ENCODE data around the gene SUMO2.
"Not testable (repeated sequence)": the region's sequence is repeated elsewhere in the genome, so short reads cannot be mapped to it uniquely, and the experiment has no call there.

Gene SUMO2

DNA sequence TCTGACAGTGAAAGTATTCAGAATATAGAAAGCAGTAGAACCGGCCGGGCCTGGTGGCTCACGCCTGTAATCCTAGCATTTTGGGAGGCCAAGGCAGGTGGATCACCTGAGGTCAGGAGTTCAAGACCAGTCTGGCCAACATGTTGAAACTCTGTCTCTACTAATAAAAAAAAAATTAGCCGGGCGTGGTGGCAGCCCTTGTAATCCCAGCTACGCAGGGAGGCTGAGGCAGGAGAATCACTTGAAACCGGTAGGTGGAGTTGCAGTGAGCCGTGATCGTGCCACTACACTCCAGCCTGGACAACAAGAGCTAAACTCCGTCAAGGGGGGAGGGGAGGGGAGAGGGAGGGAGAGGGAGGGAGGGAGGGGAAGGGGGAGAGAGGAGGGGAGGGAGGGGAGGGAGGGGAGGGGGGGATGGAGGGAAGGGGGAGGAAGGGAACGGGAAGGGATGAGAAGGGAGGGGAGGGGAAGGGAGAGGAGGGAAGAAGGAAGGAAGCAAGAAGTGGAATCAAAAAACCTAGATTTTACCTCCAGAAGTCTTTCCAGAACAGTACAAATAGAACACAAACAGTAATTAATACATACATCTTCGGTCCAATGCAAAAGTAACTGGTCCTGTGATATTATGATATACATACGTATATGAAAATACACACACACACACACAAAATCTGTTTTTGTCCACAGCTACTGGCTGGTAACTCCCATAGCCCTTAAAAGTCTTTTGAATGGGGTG, 40.4 kb downstream of the SUMO2 start:
- DNase-seq = no peak

DNA sequence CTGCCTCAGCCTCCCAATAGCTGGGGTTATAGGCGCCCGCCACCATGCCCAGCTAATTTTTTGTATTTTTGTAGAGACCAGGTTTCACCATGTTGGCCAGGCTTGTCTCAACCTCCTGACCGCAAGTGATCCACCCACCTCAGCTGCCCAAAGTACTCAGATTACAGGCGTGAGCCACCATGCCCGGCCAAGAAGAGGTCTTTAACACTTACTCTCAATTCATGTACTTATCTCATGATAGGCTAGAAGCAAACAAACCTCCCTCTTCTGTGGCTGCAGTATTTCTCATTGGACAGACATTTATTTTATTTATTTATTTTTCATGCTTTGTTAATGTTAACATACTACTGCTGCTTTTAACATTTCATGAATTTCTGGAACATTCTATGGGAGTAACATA, 44.2 kb downstream of the SUMO2 start:
- no peak for DNase-seq

DNA sequence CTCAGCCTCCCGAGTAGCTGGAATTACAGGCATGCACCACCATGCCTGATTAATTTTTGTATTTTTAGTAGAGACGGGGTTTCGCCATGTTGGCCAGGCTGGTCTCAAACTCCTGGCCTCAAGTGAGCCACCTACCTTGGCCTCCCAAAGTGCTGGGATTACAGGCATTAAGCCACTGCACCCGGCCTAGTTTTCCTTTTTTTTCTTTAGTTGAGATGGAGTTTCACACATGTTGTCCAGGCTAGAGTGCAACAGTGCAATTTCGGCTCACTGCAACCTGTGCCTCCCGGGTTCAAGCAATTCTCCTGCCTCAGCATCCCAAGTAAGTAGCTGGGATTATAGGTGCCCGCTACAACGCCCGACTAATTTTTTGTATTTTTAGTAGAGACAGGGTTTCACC, 45.0 kb downstream of the SUMO2 start:
- DNase-seq = not testable (repeated sequence)

DNA sequence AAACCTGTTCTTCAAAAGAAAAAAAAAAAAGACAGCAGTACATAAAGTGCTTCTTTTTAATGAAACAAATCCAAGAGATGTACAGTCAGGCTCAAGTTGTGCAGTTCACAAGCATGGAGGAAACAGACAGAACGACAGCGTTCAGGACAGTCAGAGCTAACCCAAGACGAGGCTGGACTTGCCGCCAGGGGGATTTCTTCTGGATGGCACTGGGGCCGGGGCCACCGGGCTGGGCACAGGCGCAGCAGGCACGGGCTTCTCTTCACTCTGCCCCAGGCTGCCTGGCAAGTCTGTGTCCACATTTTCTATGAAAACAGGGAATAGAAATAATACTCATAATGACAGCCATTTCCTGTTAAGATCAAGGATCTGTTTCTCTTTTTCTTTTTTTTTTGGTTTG, 46.8 kb downstream of the SUMO2 start:
- no peak for DNase-seq

DNA sequence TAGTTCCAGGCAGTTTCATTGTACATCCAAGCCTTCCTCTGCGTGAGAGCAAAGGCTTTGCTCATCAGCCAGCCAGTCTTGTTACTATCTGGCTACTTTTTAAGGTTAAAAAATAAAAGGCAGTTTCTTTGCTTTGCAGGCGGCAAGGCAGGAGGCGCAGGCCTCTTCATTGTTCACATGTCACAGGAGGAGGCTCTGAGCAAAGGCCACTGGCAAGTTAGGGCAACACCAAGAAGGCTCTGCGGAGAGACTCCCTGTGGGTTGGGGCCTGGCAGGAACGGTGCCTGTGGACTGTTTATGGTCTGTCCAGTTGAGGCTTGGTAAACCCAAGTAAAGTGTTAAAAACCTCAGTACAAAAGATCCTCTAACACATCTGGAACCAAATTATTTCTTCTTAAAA, 47.3 kb downstream of the SUMO2 start:
- no peak for DNase-seq

DNA sequence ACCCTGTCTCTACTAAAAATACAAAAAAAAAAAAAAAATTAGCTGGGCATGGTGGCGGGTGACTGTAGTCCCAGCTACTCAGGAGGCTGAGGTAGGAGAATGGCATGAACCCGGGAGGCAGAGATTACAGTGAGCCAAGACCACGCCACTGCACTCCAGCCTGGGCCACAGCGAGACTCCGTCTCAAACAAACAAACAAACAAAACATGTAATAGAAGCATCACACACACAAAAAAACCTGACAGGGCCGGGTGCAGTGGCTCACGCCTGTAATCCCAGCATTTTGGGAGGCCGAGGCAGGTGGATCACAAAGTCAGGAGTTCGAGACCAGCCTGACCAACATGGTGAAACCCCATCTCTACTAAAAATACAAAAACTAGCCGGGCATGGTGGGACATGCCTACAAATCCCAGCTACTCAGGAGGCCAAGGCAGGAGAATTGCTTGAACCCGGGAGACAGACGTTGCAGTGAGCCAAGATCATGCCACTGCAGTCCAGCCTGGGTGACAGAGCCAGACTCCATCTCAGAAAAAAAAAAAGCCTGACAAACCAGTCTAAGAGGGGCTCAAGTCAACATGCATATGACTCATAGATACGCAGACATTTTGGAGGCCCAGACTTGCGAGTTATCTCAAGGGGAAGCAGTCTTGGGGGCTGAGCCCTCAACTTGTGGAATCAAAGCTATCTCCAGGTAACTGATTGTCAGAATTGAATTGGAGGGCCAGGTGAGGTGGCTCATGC, 49.0 kb downstream of the SUMO2 start:
- DNase-seq = not testable (repeated sequence)

DNA sequence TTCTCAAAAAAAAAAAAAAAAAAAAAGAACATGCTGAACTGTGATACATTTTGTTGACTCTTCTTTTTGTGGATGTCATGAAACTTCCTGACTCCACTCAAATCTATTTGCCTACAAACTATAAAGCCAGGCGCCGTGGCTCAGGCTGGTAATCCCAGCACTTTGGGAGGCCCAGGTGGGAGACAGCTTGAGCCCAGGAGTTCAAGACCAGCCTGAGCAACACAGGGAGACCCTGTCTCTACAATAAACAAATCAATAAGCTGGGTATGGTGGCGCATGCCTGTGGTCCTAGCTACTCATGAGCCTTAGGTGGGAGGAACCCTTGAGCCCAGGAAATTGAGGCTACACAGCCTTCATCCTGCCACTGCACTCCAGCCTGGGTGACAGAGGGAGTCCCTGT, 49.8 kb downstream of the SUMO2 start:
- DNase-seq = no peak

DNA sequence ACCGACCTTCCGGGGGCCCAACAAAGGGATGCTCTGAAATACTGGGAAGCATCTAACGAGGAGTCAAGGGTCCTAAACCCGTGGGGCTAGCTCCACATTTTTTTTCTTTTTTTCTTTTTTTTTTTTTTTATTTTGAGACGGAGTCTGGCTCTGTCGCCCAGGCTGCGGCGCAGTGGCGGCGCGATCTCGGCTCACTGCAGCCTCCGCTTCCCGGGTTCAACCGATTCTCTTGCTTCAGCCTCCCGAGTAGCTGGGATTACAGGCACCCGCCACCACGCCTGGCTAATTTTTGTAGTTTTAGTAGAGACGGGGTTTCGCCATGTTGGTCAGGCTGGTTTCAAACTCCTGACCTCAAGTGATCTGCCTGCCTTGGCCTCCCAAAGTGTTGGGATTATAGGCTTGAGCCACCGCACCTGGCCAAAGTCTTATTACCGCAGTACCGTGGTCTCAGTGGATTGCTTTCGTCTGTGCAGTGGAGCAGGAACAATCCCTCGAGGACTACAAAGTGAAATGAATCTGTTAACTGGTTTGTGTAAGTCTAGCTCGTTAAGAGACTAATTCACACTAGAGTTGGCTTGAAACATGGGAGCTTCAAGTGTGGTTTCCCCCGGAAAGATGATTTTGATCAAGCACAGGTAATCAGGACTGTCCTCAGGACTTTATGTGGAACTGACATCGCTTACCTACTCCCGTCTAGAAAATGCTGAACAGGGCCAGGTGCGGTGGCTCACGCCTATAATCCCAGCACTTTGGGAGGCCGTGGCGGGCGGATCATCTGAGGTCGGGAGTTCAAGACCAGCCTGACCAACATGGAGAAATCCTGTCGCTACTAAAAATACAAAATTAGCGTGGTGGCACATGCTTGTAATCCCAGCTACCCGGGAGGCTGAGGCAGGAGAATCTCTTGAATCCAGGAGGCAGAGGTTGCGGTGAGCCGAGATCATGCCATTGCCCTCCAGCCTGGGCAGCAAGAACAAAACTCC, 50.5 kb downstream of the SUMO2 start:
- not testable (repeated sequence) for DNase-seq

DNA sequence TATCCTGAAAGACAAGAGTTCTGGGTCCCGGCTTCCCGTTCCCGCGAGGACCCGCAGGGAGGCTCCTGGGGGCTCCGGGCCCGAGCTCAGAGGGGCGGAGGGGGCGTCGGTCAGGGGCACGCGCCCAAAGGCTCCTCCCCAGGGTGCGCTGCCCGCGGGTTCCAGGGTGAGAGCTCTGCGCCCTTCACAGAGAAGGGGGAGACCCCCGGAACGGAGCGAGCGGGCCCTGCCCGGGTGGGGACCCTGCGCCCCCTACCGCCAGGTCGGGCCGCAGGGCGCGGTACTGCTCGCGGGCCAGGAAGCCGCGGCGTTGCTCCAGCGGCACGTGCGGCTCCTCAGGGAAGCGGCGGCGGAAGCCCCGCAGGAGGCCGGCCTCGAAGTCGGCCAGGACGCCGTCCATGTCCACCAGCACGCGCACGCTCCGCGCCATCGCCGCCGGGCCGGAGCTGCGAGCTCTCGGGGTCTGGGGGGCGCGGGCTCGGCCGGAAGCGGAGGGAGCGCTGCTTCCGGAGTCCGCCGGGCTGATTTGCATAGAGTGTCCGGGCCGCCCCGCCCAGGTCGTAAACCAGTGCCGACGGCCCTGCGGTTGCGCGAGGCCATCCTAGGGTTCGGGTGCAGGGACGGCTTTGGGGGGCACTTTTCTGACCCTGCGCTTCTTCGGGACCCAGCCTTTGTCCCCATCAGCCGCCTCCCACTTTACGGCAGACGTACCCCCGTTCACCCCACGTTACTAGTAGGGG, 51.3 kb downstream of the SUMO2 start, which contains the start of gene NT5C:
NT5C (minus strand) TSS at position 465 of the 740 bp plus-strand sequence; CDS start at position 430, 35 bp downstream.
- no peak for DNase-seq

DNA sequence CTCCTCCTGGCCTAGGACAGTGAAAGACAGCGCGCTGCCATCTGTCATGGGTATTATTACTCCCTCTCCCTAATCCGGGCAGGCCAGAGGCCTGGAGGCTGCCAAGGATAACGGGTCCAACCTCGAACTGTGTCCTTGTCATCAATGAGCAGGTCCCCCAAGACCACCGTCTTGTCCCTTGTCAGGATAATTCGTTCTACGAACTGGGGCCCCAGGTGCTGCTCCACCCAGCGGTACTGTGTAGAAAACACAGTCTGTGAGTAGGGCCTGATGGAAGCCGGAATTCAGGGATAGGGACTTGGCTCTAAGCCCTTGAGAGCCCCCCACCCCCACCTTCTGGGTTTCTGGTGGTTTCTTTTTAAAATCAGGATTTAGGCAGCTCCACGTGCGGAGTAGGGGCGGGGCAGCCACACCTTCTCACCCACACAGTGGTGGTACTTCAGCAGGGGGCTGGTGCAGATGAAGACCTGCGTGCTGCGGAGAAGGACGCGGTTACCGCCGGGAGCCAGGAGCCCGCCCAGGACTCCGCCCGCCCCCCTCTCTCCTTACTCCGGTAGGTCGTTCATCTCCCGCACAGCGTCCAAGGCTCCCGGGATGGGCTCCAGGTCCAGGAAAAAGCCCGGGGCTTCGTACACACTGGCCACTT, 52.0 kb downstream of the SUMO2 start:
- no peak for DNase-seq

DNA sequence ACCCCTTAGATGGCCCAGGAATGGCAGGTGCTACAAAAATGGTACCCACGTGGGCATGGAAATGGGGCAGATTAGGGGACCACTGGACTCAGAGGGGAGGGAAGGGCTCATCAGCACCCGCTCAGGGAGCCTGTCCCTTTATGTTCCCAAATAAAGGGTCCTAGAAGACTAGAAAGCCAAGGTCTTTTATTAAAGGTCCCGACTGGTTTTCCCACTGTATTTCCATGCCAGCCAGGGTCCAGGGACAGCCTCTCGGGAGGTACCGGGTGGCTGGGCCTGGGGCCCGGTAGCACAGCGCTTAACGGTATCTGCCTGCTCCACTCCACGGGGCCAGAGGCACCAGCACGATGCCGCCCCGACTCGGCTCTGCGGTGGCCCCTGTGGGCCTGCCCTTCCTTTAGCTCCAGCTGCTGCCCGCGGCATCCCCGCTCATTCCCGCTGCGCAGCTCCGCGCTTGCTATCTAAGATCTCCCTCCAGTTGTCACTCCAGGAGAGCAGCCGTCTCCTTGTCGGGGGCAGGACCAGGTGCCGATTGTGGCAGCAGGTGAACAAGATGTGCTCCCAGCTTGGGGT, 52.6 kb downstream of the SUMO2 start:
- DNase-seq = no peak

DNA sequence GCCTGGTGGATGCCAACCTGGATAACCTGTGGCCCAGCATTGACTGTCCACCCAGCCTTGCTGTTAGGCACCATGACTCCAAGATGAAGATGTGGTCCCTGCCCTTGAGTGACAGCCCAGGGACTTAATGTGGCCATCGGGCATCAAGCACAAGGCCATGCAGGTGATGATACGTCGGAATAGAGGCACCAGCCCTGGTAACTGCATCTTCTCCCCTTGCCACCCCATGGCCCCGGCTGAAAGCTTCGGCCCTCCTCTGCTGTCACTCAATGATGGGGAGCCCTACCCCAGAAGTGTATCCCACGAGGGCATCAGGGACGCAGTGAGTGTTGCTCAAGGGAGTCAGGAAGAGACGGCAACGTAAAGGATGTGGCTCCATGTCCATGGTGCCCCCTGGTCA, 53.2 kb downstream of the SUMO2 start:
- DNase-seq = no peak

DNA sequence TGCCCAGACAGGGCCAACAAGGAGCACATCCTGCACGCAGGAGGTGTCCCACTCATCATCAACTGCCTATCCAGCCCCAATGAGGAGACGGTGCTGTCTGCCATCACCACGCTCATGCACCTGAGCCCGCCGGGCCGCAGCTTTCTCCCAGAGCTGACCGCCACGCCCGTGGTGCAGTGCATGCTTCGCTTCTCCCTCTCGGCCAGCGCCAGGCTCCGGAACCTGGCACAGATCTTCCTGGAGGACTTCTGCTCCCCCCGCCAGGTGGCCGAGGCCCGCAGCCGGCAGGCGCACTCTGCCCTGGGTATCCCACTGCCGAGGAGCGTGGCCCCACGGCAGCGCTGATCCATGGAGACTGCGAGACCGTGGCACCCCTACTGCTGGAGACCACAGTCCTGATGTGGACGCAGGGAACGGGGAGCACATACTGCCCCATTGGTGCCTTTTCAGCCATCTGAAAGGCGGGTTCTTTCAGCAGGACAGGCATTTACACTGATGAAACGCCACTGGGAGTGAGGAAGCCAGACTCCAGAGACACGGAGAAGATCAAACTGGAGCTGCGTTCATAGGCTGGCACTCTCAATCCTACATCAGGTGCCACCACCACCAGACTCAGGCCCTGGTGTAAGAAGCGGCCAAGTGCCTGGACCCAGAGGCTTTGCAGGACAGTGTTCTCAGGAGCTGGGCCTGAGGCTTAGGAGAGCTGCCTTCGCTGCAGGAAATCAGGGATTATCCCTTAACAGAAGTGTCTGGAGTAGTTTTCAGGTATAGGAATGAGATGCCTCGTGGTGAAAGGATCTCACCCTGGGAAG, 53.9 kb downstream of the SUMO2 start:
- no peak for DNase-seq

DNA sequence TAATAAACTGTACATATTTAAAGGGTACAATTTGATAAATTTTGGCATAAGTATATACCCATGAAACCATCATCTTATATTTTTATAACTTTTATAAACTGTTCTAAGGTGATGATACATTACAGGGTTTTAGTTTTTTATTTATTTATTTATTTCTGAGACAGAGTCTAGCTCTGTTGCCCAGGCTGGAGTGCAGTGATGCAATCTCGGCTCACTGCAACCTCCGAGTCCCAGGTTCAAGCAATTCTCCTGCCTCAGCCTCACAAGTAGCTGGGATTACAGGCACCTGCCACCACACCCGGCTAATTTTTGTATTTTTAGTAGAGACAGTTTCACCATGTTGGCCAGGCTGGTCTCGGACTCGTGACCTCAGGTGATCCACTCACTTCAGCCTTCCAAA, 54.8 kb downstream of the SUMO2 start:
- DNase-seq = not testable (repeated sequence)

DNA sequence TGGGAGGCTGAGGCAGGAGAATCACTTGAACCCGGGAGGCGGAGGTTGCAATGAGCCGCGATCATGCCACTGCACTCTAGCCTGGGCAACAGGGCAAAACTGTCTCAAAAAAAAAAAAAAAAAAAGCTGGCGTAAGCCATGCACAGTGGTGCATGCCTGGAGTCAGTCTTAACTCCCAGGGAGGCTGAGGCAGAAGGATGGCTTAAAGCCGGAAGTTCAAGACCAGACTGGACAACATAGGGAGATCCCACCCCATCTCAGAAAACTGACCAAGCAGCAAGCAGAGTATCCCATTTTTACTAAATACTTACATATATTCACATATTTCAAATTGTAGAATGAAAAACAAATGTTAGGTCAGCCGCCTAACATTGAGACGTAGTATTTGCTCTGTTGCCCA, 55.8 kb downstream of the SUMO2 start:
- no peak for DNase-seq

DNA sequence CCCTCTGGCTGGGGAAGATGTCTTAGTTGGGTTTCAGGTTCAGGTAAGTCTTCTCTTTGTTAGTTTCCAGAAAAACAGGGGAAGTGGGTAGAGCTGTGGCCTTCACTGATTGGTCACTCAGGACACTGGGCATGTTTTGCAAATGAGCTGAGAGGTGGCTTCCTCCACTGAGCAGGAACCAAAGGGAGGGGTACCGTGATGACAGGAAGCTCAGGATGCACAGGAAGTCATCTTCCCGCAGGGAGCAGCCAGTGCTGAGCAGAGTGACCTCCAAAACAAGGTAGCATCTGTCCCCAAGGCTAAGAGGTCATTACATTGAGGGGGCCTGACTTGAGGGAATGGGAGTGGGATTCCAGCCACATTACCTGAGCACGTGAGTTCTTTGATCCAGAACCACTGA, 56.8 kb downstream of the SUMO2 start:
- no peak for DNase-seq

DNA sequence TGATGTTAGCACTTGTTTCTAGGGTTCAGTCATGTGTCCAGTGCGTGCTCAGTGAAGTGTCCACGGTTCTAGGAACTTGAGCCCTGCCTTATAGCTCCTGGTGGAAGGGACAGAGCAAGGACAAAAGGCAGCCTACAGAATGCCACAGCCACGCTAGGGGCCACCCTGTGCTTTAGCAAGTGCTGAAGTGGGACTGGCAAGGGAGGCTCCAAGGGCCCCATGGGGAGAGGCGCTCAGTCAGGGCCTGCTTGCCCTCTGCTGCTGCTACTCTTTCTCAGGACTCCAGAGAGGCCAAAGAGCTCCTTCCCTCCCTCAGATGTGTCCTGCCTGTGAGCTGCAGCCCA, 58.0 kb downstream of the SUMO2 start:
- no peak for DNase-seq

DNA sequence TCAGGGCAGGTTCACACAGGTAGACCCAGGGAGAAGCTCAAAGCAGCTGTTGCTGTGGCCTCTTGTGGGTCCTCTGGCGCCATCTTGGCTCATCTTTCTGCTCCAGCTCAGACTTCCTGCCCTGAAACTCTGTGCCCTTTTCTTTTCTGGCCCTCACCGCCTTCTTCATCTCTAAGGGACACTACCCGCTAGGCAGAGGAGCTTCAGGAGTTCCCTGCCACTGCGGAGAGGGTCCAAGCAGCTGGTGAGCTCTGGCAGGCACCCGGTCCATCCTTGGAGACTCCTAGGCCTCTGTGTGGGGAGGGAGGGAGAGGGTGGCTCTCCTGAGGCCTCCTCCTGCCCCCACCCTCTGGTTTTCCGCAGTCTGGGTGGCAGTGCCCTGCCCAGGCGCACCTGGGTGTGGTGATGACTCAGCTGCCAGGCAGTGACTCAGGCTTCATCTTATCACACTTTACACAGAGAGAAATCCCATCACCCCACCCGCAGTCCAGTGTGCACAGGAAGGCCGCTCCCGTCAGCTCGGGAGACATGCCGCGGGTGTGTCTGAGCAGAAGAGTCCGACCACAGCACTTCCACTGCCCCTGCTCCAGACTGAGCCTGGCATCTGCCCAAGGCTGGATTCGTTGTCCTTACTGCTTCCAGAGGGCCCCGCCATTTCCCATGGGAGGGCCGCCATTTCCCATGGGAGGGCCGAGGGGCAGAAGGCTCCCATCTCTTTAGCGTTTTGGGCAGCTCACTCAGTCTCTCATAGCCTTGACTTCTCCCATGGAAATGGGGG, 58.5 kb downstream of the SUMO2 start:
- no peak for DNase-seq

DNA sequence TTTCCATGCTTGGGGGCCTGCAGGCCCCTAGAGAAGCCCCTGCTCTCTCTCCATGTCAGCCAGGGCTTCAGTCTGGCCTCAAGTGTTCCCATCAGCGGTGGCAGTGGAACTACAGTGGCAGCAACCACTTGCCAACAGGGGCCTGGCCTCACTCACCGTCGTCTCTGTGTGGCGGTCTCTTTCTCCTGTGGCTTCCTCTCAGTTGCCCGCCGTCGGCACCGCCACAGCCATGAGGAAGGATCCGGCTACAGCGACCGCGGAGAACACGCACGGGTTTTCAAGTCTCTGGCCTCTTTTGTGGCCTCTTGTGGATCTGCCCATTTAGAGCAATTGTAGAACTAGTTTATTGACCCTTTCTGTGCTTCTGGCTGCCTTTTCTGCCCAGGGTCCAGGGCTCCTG, 64.5 kb downstream of the SUMO2 start:
- DNase-seq = no peak

DNA sequence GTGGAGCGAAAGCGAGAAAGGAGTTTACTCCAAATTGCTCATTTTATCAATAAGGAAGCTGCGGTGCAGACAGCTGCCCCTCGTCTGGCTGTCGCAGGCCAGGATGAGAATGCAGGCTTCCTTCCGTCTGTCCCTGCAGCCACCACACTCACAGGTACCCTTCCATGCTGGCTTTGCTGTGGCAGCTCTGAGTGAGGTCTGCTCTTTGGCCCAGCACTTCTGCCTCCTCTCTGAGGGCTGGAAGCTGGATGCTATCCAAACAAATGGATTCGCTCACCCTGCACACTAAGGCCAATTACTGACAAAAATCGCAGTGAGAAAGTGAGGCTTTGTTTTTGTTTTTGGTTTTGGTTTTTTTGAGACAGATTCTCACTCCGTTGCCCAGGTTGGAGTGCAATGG, 66.0 kb downstream of the SUMO2 start:
- no peak for DNase-seq

Data from NCI-H1417 treated with DMSO at 0.1 percent for 48 hours (cell line).